HG03460 (cell line): ENCODE results near the gene NINL.
"Not testable (repeated sequence)": the region's sequence is repeated elsewhere in the genome, so short reads cannot be mapped to it uniquely, and the experiment has no call there.

Source experiments
- ATAC-seq: cut with Tn5 transposase; IDR thresholded peaks from one replicate; pipeline ENCODE4 v1.9.1; 2021; ENCODE audit not compliant: unreplicated experiment

Gene NINL

DNA sequence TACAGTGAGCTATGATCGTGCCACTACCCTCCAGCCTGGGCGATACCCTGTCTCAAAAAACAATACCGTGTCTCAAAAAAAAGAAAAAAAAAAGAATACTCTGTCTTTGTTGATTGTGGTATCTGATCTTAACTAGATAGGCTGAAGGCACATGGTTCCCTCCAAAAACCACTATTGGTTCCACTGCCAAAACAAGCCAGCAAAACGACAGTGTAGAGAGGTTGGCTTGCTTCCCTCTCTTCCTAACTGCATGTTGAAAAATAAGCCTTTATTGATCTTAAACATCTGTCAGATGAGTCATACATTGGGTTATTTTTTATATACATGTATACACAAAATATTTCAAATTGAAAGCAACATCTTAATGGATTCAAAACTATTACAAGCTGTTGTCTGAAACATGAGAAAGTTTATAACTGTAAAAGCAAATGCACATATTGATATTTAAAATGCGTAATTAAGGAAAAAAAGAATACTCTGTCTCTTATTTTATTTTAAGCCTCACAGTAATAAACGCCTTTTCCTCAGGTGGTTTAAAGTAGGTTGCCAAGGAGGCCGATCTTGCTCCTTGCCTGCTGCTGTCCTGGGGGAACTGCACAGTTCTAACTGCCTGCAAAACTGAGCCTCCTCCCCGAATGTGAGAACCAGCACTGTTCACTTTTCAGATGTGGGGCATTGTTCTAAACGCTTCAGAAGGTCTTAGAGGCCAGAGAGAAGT is 7.0 kb upstream of the NINL start:
- no peak for ATAC-seq

DNA sequence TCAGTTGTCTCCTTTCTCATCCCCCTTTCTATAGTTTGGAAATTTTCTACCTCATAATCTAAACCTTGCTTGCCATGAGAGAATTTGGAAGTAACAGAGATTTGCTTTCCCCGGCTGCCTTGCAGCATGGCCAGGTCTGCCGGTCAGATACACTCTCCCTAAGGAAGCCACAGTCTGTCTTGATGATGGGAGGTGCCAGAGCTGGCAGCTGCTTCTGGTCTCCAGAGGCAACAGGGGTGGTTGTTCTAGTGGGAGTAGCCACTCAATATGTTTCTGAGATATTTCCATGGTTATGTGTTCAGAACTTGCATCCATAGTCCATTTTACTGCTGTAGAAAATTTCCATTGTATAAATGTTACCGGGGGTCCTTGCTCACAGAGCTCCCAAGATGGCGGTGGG is 5.4 kb upstream of the NINL start:
- ATAC-seq, result not testable (repeated sequence)

DNA sequence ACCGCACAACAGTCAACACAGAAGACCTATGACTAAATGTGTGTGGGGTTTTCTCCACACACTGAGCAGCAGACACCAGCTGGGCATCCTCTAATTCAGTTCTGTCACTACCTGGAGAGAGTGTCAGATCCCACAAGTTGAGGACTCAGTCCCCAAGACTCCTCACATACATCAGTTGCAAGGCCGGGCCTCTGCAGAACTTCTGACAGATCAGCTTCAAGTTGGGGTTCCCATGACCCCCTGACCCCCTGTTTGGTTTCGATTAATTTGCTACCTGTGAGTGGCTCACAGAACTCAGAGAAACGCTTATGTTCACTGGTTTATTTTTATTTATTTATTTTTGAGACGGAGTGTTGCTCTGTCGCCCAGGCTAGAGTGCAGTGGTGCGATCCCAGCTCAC is 3.2 kb upstream of the NINL start:
- ATAC-seq, result no peak

DNA sequence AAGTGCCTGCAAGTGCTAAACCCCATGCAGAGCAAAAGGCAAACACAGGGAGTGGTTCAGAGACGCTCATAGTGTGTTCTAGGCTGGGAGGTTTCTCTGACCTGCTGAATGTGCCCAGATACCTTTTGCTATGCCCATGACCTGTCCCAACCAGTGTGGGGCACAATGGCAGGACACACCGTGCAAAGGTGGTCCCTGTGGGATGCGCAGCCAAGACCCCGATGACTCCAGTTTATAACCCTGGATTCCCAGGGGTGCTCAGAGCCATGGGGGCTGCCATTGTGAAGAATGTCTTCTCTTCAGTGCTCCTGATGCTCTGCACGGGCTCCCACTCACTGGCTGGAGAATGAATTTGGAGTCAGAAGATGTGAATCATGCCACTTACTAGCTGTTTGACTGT is 2.2 kb upstream of the NINL start:
- ATAC-seq, result no peak

DNA sequence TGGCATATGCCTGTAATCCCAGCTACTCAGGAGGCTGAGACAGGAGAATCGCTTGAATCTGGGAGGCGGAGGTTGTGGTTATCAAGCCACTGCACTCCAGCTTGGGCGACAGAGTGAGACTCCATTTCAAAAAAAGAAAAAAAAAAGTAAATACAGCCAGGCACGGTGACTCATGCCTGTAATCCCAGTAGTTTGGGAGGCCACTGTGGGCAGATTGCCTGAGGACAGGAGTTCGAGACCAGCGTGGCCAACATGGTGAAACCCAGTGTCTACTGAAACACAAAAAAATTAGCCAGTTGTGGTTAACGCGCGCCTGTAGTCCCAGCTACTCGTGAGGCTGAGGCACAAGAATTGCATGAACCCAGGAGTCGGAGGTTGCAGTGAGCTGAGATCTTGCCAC is 1.5 kb upstream of the NINL start:
- no peak for ATAC-seq

DNA sequence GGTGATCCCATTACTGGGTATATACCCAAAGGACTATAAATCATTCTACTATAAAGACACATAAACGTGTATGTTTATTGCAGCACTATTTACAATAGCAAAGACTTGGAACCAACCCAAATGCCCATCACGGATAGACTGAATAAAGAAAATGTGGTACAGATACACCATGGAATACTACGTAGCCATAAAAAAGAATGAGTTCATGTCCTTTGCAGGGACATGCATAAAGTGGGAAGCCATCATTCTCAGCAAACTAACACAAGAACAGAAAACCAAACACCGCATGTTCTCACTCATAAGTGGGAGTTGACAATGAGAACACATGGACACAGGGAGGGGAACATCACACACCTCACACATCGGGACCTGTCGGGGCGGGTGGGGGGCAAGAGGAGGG is 1.7 kb downstream of the NINL start:
- not testable (repeated sequence) for ATAC-seq

DNA sequence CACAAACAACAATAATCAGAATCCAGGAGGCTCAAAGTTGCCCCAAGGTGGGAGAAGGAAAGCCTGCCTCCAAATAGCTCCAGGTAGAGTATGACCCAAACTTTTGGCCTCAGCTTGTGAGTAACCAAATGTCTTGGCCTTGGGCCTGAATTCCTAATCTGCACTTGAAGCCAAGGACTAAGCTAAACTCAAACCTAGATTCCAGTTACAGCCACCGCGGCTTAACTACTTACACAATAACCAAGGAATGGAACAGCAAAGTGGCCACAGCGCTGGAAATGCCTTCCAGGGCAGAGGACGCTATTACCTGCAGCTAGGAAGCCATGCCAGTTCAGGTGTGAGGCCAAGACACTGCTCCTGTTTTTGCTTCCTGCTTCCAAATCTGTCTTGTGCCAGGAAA is 4.6 kb downstream of the NINL start:
- no peak for ATAC-seq

DNA sequence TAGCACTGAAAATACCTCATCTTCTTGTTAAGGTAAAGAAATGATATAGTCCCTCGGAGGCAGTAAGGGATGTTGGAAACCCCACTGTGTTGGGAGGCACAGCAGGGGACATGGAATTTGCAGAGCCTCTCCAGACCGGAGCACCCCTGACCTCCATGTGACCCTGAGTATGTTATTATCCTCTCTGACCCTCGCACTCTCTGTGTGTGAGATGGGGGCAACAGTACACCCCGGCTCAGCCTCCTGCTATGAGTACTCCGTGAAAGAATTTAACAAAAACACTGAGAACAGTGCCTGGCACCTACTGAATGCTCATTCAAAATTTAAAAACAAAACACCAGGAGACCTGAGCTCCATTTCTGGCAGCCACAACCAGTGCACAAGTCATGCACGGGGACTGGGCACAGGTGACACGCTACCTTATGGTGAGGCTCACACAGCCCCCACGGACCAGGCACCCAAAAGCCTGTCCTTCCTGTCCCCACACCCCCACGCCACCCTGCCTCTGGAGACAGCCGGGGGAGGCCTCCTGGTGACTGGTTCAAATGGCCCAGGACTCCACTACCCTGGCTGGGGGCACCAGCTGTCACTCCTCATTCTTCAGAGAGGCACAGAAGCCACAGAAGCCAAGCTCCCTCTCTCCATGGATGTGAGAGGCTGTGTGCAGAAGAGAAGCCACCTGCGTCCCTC is 6.1 kb downstream of the NINL start:
- ATAC-seq, result no peak

DNA sequence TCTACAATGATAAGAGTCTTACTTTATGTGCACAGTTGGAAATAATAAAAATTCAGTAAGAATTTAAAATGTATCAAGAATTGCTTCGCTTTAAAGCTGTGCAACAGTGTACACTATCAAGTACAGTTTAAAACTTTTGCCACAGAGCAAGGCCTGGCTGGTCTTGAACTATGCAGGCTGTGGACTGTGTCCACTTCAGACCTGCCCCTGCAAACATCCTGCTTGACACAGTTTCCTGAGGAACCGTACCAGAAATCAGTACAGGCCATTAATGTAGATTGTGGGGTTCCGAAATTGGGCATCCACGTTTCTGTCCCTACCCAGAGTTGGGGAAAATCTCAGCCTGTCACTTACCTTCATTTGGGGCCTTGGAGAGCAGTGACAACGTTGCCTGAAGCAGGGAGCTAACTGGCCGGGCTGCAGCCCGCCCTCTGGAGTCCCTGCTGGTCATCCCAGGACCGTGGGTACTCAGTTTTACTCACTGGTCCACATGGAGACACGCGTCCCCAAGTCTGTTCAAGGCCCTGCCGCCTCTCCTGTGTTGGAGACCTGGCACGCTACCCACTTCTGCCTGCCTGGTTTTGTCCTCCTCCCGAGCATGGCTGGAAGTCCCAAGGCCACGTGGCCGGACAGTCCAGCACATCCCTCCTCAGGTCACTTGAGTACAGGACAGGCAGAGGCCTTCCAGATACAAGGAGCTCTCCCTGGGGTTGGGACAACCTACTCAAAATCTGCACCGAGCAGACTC is 8.4 kb downstream of the NINL start:
- no peak for ATAC-seq

DNA sequence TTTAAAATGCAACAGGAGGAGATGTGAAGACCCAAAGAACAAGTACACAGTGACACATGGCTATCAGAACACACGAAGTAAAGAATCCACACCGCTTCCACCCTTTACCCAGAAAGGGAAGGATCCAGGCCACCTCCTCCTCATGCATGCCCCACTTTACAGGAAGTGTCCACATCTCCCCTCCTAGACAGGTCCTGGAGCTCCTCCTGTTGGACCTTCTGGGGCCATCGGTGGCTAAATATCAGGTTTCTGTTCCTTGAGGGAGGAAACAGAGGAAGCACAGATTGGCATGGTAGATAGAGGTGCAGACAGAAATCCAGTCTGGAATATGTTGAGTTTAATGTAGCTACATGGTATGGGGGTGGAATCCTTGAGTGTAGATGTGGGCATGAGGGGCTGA is 10.9 kb downstream of the NINL start:
- no peak for ATAC-seq

DNA sequence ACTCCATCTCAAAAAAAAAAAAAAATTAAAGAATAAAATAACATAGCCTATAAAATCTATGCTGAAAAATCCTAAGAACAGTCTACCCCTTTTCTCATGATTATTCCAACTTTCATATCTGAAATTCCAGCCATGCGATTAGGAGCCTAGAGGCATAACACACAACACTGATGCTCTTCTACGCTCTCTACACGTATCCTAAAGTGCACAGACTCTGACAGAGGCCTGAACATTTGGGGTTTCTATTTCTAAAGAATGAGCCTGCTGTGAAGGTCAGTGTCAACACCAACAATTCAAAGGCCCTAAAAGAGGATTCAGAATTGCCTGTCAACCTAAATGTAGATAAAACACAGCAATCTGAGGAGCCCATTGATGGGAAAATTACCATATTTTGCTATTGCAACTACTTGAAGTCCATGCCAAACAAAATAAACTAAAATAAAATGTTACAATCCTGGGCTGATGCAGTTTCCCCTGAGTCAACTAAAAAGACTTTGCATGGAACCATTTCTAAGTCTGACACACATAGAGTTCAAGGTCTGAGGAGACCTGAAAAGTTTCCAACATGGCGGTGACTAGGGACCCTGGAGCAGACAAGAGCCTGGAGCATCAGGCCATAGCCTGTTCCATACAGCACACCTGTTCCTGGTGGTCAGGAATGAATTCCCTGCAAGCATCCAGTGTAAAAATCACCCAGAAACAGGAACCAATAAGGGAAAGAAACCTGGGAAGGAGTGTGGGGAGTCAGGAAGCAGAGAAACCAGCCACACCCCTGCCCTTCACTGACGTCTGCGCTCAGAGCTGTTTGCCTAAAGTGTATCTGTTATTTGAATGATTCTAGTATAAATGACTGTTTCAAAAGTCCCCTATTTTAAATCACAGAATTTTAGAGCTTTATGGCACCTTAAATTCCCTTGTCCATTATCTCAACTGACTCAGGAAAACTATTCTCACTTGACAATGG is 11.8 kb downstream of the NINL start:
- no peak for ATAC-seq

DNA sequence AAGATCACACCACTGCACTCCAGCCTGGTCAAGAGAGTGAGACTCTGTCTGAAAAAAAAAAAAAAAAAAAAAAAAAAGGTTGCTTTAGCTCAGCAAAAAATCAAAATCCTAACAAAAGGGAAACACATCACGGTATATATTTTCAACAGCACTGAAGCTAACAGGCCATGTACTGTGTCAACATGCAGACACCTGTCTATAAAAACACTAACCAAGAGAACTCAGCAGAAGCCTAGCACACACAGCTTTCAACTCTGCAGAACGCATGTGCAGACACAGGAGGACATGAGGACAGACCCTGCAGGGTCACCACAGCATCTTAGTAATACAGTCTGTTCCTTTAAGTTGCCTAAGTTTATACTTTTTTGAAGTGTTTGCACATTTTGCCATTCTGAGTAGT is 13.5 kb downstream of the NINL start:
- no peak for ATAC-seq

DNA sequence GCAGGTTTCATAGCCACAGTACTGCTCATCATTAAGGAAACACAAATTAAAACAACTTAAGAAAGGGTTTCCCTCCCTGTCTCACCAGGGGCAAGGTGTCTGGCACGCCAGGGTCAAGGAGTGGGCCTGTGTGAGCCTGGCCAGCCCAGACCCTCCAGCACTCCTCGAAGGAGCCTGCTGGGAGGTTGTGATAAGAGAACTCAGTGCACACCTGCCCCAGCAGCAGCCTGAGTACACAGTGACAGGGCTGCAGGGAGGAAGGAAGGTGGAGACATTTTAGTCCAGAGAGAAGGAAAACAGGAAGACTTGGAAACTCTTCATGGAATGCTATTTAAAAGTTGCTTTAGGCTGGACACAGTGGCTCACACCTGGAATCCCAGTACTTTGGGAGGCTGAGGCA is 14.1 kb downstream of the NINL start:
- no peak for ATAC-seq

DNA sequence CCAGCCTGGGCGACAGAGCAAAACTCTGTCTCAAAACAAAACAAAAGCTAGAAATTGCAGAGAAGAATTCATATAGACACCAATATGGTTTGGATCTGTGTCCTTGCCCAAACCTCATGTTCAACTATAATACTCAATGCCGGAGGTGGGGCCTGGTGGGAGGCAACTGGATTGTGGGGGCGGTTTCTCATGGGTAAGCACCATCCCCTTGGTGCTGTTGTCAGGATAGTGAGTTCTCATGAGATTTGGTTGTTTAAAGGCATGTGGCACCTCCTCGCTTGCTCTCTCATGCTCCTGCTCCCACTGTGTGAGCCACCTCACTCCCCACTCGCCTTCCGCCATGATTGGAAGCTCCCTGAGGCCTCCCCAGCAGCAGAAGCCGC is 15.2 kb downstream of the NINL start:
- ATAC-seq, result no peak

DNA sequence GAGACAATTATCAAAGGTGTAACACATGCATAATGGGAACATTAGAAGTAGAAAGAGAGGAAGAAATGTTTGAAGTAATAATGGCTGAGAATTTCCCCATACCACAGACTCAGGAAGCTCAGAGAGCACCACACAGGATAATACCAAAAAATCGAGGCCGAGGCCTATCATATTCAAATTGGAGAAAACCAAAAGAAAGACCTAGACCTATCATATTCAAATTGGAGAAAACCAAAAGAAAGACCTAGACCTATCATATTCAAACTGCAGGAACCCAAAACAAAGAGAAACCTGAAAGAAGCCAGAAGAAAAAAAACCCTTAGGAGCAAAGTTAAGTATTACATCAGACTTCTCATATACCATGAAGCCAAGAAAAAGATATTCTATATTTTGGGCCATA is 18.0 kb downstream of the NINL start:
- no peak for ATAC-seq

DNA sequence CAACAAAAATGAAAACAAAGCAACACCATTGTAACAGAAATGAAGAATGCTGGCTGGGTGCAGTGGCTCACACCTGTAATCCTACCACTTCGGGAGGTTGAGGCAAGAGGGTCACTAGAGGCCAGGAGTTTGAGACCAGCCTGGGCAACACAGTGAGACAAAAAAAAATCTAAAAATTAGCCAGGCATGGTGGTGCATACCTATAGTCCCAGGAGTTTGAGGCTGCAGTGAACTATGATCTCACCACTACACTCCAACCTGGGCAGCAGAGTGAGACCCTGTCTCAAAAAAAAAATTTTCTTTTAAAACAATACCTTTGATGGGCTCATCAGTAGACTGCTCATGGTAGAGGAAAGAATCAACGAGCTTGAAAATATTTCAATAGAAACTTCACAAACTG is 18.5 kb downstream of the NINL start:
- ATAC-seq, result no peak

DNA sequence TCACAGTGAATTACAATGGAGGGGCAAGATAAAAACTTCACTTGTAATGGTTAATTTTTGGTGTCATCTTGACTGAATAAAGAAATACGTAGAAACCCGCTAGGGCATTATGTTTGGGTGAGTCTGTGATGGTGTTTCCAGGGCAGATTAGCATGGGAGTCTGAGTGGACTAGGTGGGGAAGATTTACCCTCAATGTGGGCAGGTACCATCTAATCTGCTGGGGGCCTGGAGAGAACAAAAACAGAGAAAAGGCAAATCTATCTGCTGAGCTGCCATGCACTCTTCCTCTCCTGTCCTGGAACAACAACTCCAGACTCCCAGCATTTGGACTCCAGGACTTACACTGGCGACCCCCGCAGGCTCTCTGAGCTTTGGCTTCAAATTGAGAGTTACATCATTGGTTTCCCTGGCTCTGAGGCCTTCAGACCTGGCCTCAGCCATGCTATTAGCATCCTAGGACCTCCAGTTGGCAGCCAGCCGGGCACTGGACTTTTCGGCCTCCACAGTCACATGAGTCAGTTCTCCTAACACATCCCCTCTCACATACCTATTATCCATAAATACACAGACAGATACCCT is 19.7 kb downstream of the NINL start:
- no peak for ATAC-seq

DNA sequence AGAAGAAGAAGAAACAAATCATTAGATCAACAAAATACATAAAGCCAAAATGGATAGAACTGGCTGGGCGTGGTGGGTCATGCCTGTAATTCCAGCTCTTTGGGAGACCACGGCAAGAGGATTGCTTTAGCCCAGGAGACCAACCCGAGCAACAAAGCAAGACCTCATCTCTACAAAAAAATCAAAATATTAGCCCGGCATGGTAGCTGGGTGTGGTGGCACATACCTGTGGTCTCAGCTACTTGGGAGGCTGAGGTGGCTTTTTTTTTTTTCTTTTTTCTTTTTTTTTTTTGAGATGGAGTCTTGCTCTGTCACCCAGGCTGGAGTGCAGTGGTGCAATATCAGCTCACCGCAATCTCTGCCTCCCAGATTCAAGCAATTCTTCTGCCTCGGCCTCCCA is 21.5 kb downstream of the NINL start:
- ATAC-seq, result no peak

DNA sequence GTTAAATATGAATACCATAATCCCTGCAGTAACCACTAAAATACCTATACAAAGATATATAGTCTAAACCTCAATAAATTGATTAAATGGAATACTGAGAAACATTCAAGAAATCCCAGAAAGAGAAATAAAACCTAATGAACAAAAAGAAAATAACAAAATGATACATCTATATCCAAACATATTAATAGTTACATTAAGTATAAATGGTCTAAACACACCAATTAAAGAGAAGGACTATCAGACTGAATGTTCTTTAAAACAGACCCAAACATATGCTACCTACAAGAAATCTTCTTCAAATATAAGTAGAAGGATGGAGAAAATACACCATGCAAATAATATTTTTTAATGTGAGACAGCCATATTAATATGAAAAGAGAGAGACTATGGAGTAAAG is 22.0 kb downstream of the NINL start:
- no peak for ATAC-seq

DNA sequence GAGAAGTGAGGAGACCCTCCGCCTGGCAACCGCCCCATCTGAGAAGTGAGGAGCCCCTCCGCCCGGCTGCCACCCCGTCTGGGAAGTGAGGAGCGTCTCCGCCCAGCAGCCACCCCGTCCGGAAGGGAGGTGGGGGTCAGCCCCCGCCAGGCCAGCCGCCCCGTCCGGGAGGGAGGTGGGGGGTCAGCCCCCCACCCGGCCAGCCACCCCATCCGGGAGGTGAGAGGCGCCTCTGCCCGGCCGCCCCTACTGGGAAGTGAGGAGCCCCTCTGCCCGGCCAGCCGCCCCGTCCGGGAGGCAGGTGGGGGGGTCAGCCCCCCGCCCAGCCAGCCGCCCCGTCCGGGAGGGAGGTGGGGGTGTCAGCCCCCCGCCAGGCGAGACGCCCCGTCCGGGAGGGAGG is 23.6 kb downstream of the NINL start:
- ATAC-seq, result not testable (repeated sequence)

DNA sequence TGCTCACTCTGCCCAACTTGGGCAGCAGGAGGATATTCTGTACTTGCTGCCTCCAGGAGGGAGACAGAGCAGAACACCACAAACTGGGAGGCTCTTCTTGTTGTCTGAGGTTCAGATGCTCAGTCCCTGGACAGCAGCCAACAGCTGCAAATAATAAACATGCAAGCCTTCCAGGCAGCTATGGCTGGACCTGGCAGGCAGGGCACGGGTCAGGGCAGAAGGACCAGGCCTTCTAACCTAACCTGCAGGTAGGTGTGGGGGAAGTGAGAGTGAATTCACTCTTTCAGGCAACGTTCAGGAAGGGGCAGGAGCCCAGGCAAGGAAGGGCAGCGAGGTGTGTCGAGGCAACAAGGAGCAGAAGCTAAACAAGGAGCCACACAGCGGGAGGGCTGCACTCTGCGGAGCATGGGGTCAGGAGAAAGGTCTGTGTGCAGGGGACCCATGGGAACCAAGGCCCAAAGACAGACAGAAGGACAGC is 31.5 kb downstream of the NINL start:
- no peak for ATAC-seq
